GM23248 (cell line): Measurements from ENCODE around the gene TMEM107. TPM values are rescaled to one million over a fixed set of nuclear protein-coding genes. Genes with fewer than 3 reads are reported as not detected.

ENCODE experiments used
- DNase-seq: peaks from one replicate; pipeline ENCODE4 v3.0.0-alpha.2; 2015
- H2AFZ ChIP-seq: fragments of 200-600 bp; sonication (generic); 2 replicates; pipeline ENCODE4 v1.6.1; 2016; ENCODE audit warnings: antibody characterized with exemption
- H3F3A ChIP-seq: fragments of 200-600 bp; sonication (generic); 2 replicates; pipeline ENCODE4 v1.6.1; 2016; ENCODE audit warnings: mild to moderate bottlenecking, antibody characterized with exemption, mixed run types; ENCODE audit not compliant: insufficient read depth
- H3K27ac ChIP-seq: fragments of 200-600 bp; sonication (generic); 2 replicates; pipeline ENCODE4 v1.5.1; 2016; ENCODE audit warnings: mild to moderate bottlenecking
- H3K27me3 ChIP-seq: fragments of 200-600 bp; sonication (generic); replicated peaks from 2 replicates; pipeline ENCODE4 v1.6.1; 2016; ENCODE audit warnings: mild to moderate bottlenecking; ENCODE audit not compliant: insufficient read depth
- H3K36me3 ChIP-seq: fragments of 200-600 bp; sonication (generic); 2 replicates; pipeline ENCODE4 v1.6.1; 2016; ENCODE audit warnings: low read depth, mild to moderate bottlenecking
- H3K4me1 ChIP-seq: fragments of 200-600 bp; sonication (generic); 2 replicates; pipeline ENCODE4 v1.6.1; 2016; ENCODE audit warnings: mild to moderate bottlenecking; ENCODE audit not compliant: insufficient read depth
- H3K4me2 ChIP-seq: fragments of 200-600 bp; sonication (generic); one replicate; pipeline ENCODE4 v1.6.1; 2016; ENCODE audit warnings: mild to moderate bottlenecking; ENCODE audit not compliant: unreplicated experiment
- H3K4me3 ChIP-seq: fragments of 200-600 bp; sonication (generic); 2 replicates; pipeline ENCODE4 v1.5.1; 2016; ENCODE audit warnings: mild to moderate bottlenecking
- H3K79me2 ChIP-seq: fragments of 200-600 bp; sonication (generic); 2 replicates; pipeline ENCODE4 v1.6.1; 2016; ENCODE audit warnings: mild to moderate bottlenecking; ENCODE audit not compliant: insufficient read depth
- H3K9ac ChIP-seq: fragments of 200-600 bp; sonication (generic); 2 replicates; pipeline ENCODE4 v1.6.1; 2016; ENCODE audit warnings: mild to moderate bottlenecking
- H3K9me2 ChIP-seq: fragments of 200-600 bp; sonication (generic); 2 replicates; pipeline ENCODE4 v1.6.1; 2016; ENCODE audit warnings: mixed run types, mild to moderate bottlenecking, moderate library complexity; ENCODE audit not compliant: insufficient read depth
- H3K9me3 ChIP-seq: fragments of 200-600 bp; sonication (generic); one replicate; pipeline ENCODE4 v1.6.1; 2017; ENCODE audit warnings: low read depth
- H4K20me1 ChIP-seq: fragments of 200-600 bp; sonication (generic); 2 replicates; pipeline ENCODE4 v1.6.0; 2016; ENCODE audit not compliant: insufficient read depth
- EZH2 ChIP-seq: fragments of 200-600 bp; sonication (generic); IDR thresholded peaks from 2 replicates; pipeline ENCODE4 v1.6.1; 2018; ENCODE audit warnings: antibody characterized with exemption, mild to moderate bottlenecking; ENCODE audit not compliant: insufficient read depth, poor library complexity, severe bottlenecking
- EZH2phosphoT487 ChIP-seq: fragments of 200-600 bp; sonication (generic); IDR thresholded peaks from 2 replicates; pipeline ENCODE4 v1.6.1; 2018; ENCODE audit warnings: antibody characterized with exemption, moderate library complexity, mild to moderate bottlenecking, low read depth; ENCODE audit not compliant: insufficient read depth
- WGBS, 2 experiments: methylation state at CpG; one replicate each; pipeline ENCODE4 v1.1.6; 2015 to 2017; ENCODE audit warnings: low lambda C conversion rate in 2 of 2, low coverage in 1 of 2; ENCODE audit errors: missing lambda C conversion rate in 2 of 2; 5-methylcytosine and 5-hydroxymethylcytosine counted together
- in situ Hi-C: fragments of 300-500 bp; cut with MboI; formaldehyde crosslinking; loops from 2 replicates; pipeline ENCODE4 v1.15.0; 2020
- polyA plus RNA-seq: library from polyadenylated mRNA; unstranded; fragments of >200 nt; fragmentation: Nextera tagmentation; extraction: Ambion mirVana; gene quantifications from 2 replicates; pipeline ENCODE4 v1.2.1, GENCODE V29; 2016
- total RNA-seq: library from RNA; depleted of rRNA; stranded (reverse); fragments of >200 nt; shearing (Covaris generic); gene quantifications from 2 replicates; pipeline ENCODE4 v1.2.3, GENCODE V29; 2014

TMEM107 gene
- total and polyA plus RNA-seq, 2 experiments from 2014 or later = 11.6 to 20.9 TPM

DNA sequence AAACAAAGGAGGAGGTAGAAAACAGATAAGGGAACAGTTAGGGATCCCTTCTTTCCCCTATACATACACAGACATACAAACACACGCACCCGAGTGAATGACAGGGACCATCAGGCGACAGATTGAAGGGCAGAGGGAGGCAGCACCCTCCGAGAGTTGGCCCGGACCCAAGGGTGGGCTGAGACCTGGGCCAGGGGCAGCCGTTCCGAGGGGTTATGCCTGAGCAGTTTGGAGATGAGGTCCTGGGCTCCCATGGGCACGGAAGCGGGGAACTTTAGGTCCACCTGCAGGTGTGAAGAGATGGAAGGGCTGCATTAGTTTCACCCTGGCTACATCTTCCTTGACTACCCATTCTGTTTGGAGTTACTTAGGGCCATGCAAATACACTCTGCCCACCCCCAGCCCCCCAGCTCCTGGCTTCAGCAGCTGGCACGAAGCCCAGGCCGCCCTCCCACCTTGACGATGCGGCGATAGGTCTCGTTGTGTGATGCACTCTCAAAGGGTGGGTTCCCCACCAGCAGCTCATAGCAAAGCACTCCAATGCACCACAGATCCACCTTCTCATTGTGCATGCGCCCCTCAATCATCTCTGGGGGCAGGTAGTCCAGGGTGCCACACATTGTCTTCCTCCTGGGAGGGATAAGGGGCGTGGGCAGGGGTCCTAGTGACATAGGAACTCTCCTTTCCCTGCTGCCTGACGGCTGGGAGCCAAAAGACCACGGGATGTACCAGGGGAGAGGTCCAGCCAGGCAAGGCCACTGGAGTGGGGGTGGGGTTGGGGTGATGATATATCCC is 28.8 kb upstream of the TMEM107 start:
- 81 to 87% methylated on average over 17 to 19 of the region's 19 CpGs for WGBS, 2 experiments
- H3K27ac ChIP-seq = no peak overlapping the region
- H3K4me3 ChIP-seq = no peak overlapping the region
- no peaks in the 10 kb centered on the region for H4K20me1 ChIP-seq
- in situ Hi-C loops = no loop called here
- no peaks in the 10 kb centered on the region; the same call in 1 of the 2 replicates for H3K4me1 ChIP-seq
- no peaks in the 10 kb centered on the region for H3K9me3 ChIP-seq
- H3K27me3 ChIP-seq = no peaks in the 10 kb centered on the region
- H3K4me2 ChIP-seq = no peak overlapping the region
- H2AFZ ChIP-seq = no peak overlapping the region
- TF ChIP-seq EZH2 (no peak), EZH2phosphoT487 (no peak)
- H3F3A ChIP-seq = peaks cover 16% of the 10 kb centered on the region
- H3K9ac ChIP-seq = no peak overlapping the region
- H3K79me2 ChIP-seq = peaks cover 35% of the 10 kb centered on the region
- no peaks in the 10 kb centered on the region for H3K9me2 ChIP-seq
- DNase-seq = no peak
- H3K36me3 ChIP-seq = no peaks in the 10 kb centered on the region

DNA sequence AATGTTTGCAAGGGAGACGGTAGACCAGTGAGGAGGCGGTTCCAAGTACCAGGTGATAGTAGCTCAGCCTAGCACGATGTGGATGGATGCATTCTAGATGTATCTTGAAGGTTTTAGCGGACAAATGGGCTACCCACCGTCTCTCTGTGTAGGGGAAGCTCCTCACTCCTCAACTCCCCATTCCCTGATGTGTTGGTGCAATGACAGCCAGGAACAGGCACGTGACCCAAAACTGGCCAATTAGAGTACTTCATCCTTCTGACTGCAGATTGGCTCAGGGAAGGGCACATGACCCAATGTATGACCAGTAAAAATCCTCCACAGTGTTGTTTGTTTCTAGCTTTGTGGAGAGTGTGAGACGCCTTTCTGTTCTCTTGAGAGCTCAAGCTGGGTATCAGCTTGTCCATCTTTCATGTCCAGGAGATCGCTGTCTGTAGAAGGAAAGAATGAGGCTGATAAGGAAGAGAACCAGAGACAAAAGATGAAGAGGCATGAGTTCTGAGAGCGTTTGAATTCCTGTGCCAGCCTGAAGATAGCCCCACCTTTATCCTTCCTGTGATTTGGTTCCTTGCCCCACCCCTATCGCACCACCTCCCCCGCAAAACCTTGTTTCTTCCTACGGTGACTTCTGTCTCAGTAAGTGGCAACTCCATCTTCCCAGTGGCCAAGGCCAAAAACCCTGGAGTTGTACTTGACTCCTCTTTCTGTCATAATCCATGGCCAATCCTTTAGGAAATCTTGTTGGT is 16.1 kb upstream of the TMEM107 start:
- H4K20me1 ChIP-seq = no peaks in the 10 kb centered on the region
- peak overlapping the region; percentile 15; the same call in 1 of the 2 replicates for H3K4me3 ChIP-seq
- WGBS, 2 experiments = 27 to 36% methylated on average over 12 of the region's 12 CpGs
- H3K27me3 ChIP-seq = no peaks in the 10 kb centered on the region
- H3K79me2 ChIP-seq = peaks cover 11% of the 10 kb centered on the region; the same call in 1 of the 2 replicates
- no peak for TF ChIP-seq EZH2
- TF ChIP-seq EZH2phosphoT487 = no peak
- H3K4me1 ChIP-seq = peaks cover 16% of the 10 kb centered on the region
- H3K36me3 ChIP-seq = no peaks in the 10 kb centered on the region
- H3K4me2 ChIP-seq = peak overlapping the region; percentile 17
- H3K9ac ChIP-seq = peak overlapping the region; percentile 57
- H3K9me2 ChIP-seq = no peaks in the 10 kb centered on the region
- H3F3A ChIP-seq = peaks cover 15% of the 10 kb centered on the region
- peak; percentile 76 for DNase-seq
- peak overlapping the region; percentile 72 for H2AFZ ChIP-seq
- in situ Hi-C loops = no loop called here
- H3K9me3 ChIP-seq = no peaks in the 10 kb centered on the region
- H3K27ac ChIP-seq = peak overlapping the region; percentile 49

DNA sequence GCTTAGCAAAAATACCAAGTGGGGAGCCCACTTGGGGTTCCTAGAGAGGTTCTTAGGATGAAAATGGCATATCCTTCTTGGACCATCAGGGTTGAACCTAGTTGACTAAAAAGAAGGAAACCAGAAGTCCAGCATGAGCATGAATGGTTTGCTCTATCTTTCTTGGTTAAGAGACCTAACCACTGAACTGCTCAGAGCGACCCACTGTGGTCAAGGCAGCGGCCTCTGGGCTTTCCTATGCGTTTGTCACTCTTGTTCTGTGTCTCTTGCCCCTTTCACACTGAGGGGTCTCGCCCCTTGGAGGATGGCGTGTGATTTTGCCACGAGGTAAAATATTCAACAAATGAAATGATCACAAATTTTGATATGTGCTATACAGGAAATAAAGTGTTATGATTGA is 14.3 kb upstream of the TMEM107 start:
- Histone ChIP-seq H3K9me2 (no peaks in the 10 kb centered on the region), H3K9ac (peak overlapping the region; percentile 36; the same call in 1 of the 2 replicates), H3K27ac (peak overlapping the region; percentile 4; the same call in 1 of the 2 replicates), H2AFZ (peak overlapping the region; percentile 84), H3K9me3 (no peaks in the 10 kb centered on the region), H3K36me3 (no peaks in the 10 kb centered on the region), H3K4me1 (peaks cover 10% of the 10 kb centered on the region), H3K27me3 (no peaks in the 10 kb centered on the region), H3K4me3 (peak overlapping the region; percentile 55), H3K79me2 (peaks cover 11% of the 10 kb centered on the region; the same call in 1 of the 2 replicates), H3F3A (peaks cover 19% of the 10 kb centered on the region), H3K4me2 (peak overlapping the region; percentile 63), H4K20me1 (no peaks in the 10 kb centered on the region)
- no peak for DNase-seq
- WGBS, 2 experiments = 26 to 29% methylated on average over 6 of the region's 6 CpGs
- TF ChIP-seq EZH2 (no peak), EZH2phosphoT487 (no peak)
- in situ Hi-C loops = no loop called here

DNA sequence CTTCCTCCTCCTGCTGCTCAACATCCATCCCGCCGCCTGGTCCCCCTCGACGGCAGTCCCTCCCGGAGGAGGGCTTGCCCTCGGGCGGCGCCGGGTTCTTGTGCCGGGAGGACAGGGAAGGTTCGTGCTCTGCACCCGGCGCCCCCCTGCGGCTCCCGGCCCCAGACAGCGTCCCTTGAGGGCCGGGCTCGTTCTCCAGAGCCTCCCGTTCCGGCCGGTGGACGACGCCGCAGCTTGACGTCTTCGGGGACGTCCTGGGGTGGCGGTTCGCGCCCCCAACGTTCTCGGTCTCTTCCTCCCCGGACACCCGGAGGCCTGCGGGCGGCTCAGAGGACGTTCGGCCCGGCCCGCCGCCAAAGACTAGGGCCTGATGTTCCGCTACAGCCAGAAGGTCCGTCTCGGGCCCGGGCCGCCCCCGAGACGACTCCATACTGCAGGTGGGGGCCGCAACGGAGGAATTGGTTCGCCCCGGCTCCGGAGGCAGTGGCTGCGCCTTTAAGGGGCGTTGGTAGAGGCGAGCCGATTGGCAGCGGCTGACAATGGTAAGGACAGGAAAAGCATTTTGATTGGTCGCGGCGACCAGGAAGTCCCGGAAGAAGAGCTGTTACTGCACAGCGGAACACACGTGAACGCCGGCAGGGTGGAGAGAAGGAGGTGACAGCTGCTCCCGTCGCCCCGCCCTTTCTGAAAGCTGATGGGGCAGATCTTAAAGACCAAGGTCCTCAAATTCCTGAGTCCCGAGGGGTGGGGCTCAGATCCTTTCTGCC is 13.7 kb upstream of the TMEM107 start, which contains the start of gene BORCS6:
Gene BORCS6, minus strand, starts transcription at position 470 of the 767 bp plus-strand sequence. Its CDS starts 40 bp downstream, at position 430.
- Histone ChIP-seq H3K4me1 (peaks cover 10% of the 10 kb centered on the region), H3F3A (peaks cover 19% of the 10 kb centered on the region), H3K36me3 (no peaks in the 10 kb centered on the region), H2AFZ (peak within 1 kb of the TSS; percentile 84), H3K4me3 (peak within 1 kb of the TSS; percentile 84), H3K4me2 (peak within 1 kb of the TSS; percentile 64), H4K20me1 (no peaks in the 10 kb centered on the region), H3K9me3 (no peaks in the 10 kb centered on the region), H3K27ac (peak within 1 kb of the TSS; percentile 80), H3K79me2 (peaks cover 11% of the 10 kb centered on the region; the same call in 1 of the 2 replicates), H3K9ac (peak within 1 kb of the TSS; percentile 83), H3K27me3 (no peaks in the 10 kb centered on the region), H3K9me2 (no peaks in the 10 kb centered on the region)
- TF ChIP-seq EZH2phosphoT487 = no peak
- WGBS, 2 experiments = 1 to 2% methylated on average over 56 to 67 of the region's 70 CpGs
- in situ Hi-C loops = no loop called here
- peak; percentile 99 for DNase-seq
